Endothelial cell of umbilical vein (primary cell): ENCODE measurements around the gene TIMM10. TPM values are rescaled to one million over a fixed set of nuclear protein-coding genes. Genes with fewer than 3 reads are reported as not detected.
A peak's percentile ranks its signal among the peaks of the same experiment; 100 is the strongest.

Source experiments
- BruUV-seq: library from RNA; stranded (reverse); fragments of 400-500 nt; replicated peaks from 2 replicates; lab custom pipeline; 2021; lab: Mats Ljungman, UMichigan
- CTCF ChIA-PET: fragments of 300-600, 350-600 bp; sonication (Branson Sonifier 250); formaldehyde crosslinking; loops from one replicate; lab custom pipeline; 2021; ENCODE audit warnings: antibody characterized with exemption, inconsistent platforms; lab: Charles Lee
- POLR2A ChIA-PET: fragments of 300-600, 350-600 bp; sonication (Branson Sonifier 250); formaldehyde crosslinking; loops from one replicate; lab custom pipeline; 2021; ENCODE audit warnings: antibody characterized with exemption, inconsistent platforms; lab: Charles Lee
- DNase-seq: peaks from one replicate; pipeline ENCODE4 v3.0.0-alpha.2; 2011; ENCODE audit warnings: low read depth, low spot score
- FAIRE-seq: peaks from 2 replicates; lab custom pipeline; 2011; peaks lifted over from hg19 to GRCh38; lab: Jason Lieb, UNC
- H2AFZ ChIP-seq: 2 replicates; pipeline ENCODE4 v1.6.0; 2012; ENCODE audit warnings: low read depth, low read length, control low read depth, inconsistent platforms
- H3K27ac ChIP-seq: 2 replicates; pipeline ENCODE4 v1.5.1; 2011; ENCODE audit warnings: low read depth, mild to moderate bottlenecking, control low read depth, low read length, moderate library complexity; ENCODE audit not compliant: insufficient read depth
- H3K27me3 ChIP-seq, 2 experiments: 2 replicates each; pipeline versions ENCODE4 v1.6.0 to v1.6.1; 2011; ENCODE audit warnings: low read length in 2 of 2, mixed read lengths in 1 of 2; ENCODE audit not compliant: control insufficient read depth in 2 of 2, insufficient read depth in 2 of 2
- H3K36me3 ChIP-seq, 2 experiments: 2 replicates in 1 of 2; 3 replicates in 1 of 2; pipeline ENCODE4 v1.5.1; 2011; ENCODE audit warnings: low read length in 2 of 2, mild to moderate bottlenecking in 1 of 2, moderate library complexity in 1 of 2; ENCODE audit not compliant: control insufficient read depth in 2 of 2, insufficient read depth in 2 of 2; ENCODE audit errors: extremely low read depth in 1 of 2
- H3K4me1 ChIP-seq: 3 replicates; pipeline ENCODE4 v1.5.1; 2011; ENCODE audit warnings: mild to moderate bottlenecking, low read length; ENCODE audit not compliant: control insufficient read depth, insufficient read depth; ENCODE audit errors: extremely low read depth
- H3K4me2 ChIP-seq: 2 replicates; pipeline ENCODE4 v1.6.1; 2011; ENCODE audit warnings: low read length, control low read depth, mixed read lengths; ENCODE audit not compliant: insufficient read depth
- H3K4me3 ChIP-seq, 3 experiments: fragments of 200-600 bp in 1 of 3; sonication (generic), shearing (Covaris generic) in 1 of 3; replicated peaks in 1 of 3; 2 replicates each; pipeline ENCODE4 v1.5.1; 2011 to 2016; ENCODE audit warnings: control low read depth in 3 of 3, low read length in 3 of 3, mild to moderate bottlenecking in 2 of 3, inconsistent platforms in 1 of 3, low read depth in 1 of 3, moderate library complexity in 1 of 3; ENCODE audit not compliant: insufficient read depth in 1 of 3
- H3K79me2 ChIP-seq: 2 replicates; pipeline ENCODE4 v1.6.0; 2012; ENCODE audit warnings: low read length, inconsistent platforms; ENCODE audit not compliant: control insufficient read depth, insufficient read depth
- H3K9ac ChIP-seq: replicated peaks from 2 replicates; pipeline ENCODE3; 2011; ENCODE audit warnings: low read length, control low read depth; ENCODE audit not compliant: insufficient read depth; ENCODE audit errors: extremely low read depth
- H3K9me1 ChIP-seq: replicated peaks from 3 replicates; pipeline ENCODE4 v1.6.0; 2011; ENCODE audit warnings: mild to moderate bottlenecking, low read length; ENCODE audit not compliant: control insufficient read depth, insufficient read depth; ENCODE audit errors: extremely low read depth
- H3K9me3 ChIP-seq: replicated peaks from 2 replicates; pipeline ENCODE4 v1.5.1; 2012; ENCODE audit warnings: low read length, inconsistent platforms; ENCODE audit not compliant: control insufficient read depth, insufficient read depth
- H4K20me1 ChIP-seq: replicated peaks from 2 replicates; pipeline ENCODE3; 2011; ENCODE audit warnings: mild to moderate bottlenecking, low read length; ENCODE audit not compliant: control insufficient read depth, insufficient read depth; ENCODE audit errors: extremely low read depth
- CTCF ChIP-seq, 2 donors: IDR thresholded peaks; 1 replicate in 1 of 2; 2 replicates in 1 of 2; pipeline ENCODE4 v1.5.1; 2011; ENCODE audit warnings: low read length in 2 of 2, mild to moderate bottlenecking in 2 of 2, moderate library complexity in 2 of 2, control low read depth in 1 of 2, inconsistent platforms in 1 of 2, low read depth in 1 of 2; ENCODE audit not compliant: insufficient read depth in 1 of 2; ENCODE audit errors: extremely low read depth in 1 of 2
- EZH2 ChIP-seq: IDR thresholded peaks from 2 replicates; pipeline ENCODE4 v1.6.1; 2012; ENCODE audit warnings: borderline replicate concordance, low read depth, mild to moderate bottlenecking, moderate library complexity, low read length, inconsistent platforms; ENCODE audit not compliant: severe bottlenecking
- FOS ChIP-seq: IDR thresholded peaks from 2 replicates; pipeline ENCODE4 v1.6.1; 2011; ENCODE audit warnings: mild to moderate bottlenecking, low read length, moderate library complexity, borderline replicate concordance; ENCODE audit not compliant: insufficient read depth
- GATA2 ChIP-seq: IDR thresholded peaks from 2 replicates; pipeline ENCODE4 v1.7.0; 2011; ENCODE audit warnings: low read depth, mild to moderate bottlenecking, moderate library complexity, mixed read lengths, low read length; ENCODE audit not compliant: insufficient read length, insufficient read depth
- JUN ChIP-seq: IDR thresholded peaks from 2 replicates; pipeline ENCODE4 v1.6.1; 2011; ENCODE audit warnings: borderline replicate concordance, low read depth; ENCODE audit not compliant: insufficient read length, insufficient read depth
- MAX ChIP-seq: IDR thresholded peaks from 2 replicates; pipeline ENCODE4 v1.6.1; 2011; ENCODE audit not compliant: insufficient read depth, insufficient read length
- MYC ChIP-seq: IDR thresholded peaks from one replicate; pipeline ENCODE4 v1.6.1; 2011; ENCODE audit warnings: mild to moderate bottlenecking, low read depth, low read length
- POLR2A ChIP-seq: IDR thresholded peaks from 2 replicates; pipeline ENCODE4 v1.6.1; 2012; ENCODE audit warnings: low read depth, mild to moderate bottlenecking, control low read depth, low read length
- POLR2AphosphoS5 ChIP-seq: IDR thresholded peaks from 2 replicates; pipeline ENCODE4 v1.6.1; 2012; ENCODE audit warnings: low read depth, mild to moderate bottlenecking, control low read depth, low read length, moderate library complexity; ENCODE audit not compliant: insufficient read depth
- dilution Hi-C: fragments of 300-500 bp; cut with MboI; formaldehyde crosslinking; loops from one replicate; pipeline ENCODE4 v1.15.0; 2019; ENCODE audit warnings: low sequenced_read_pairs; ENCODE audit not compliant: extremely low pct_ligation_motif_present
- intact Hi-C: fragments of 100-400 bp; cut with micrococcal nuclease; formaldehyde crosslinking; loops from one replicate; pipeline ENCODE4 v1.10.0; 2022
- polyA plus RNA-seq, 4 experiments: library from polyadenylated mRNA; depleted of rRNA in 3 of 4; stranded (reverse) in 3 of 4; unstranded in 1 of 4; fragments of >200 nt; gene quantifications; 2 replicates each; pipeline versions ENCODE4 v1.2.1 to v1.2.3, GENCODE V29; 2011 to 2012; ENCODE audit warnings: missing spikeins in 1 of 4
- total RNA-seq: library from RNA; stranded (reverse); gene quantifications from 2 replicates; pipeline ENCODE4 v1.2.3, GENCODE V29; 2021

Gene TIMM10
- total and polyA plus RNA-seq, 2 donors (not counting 3 experiments of a cell fraction or from before 2014, with no cell fraction given): 64.2 to 128 TPM

DNA sequence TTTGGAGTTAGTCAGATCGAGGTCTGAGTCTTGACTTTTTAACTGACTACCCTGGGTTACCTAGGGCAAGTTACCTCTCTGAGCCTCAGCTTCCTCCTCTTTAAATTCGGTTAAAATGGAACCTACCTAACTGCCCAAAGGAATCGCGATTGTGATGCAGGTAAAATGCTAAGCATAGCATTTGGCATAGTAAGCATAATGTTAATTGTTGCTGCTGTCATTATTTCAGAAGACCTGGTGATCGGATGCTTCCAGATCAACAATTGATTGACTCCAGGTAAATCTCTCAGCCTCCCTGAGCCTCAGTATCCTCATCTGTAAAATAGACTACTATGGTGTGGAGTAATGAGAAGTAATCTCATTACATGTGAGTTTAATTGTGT is 14.5 kb downstream of the TIMM10 start:
- DNase-seq: no peak
- TF ChIP-seq EZH2 (no peak), FOS (no peak), MYC (no peak), MAX (no peak), POLR2AphosphoS5 (no peak), POLR2A (no peak), JUN (no peak), CTCF (IDR thresholded peaks at IDR 0.05; ENCODE audit: extremely low read depth in 1 of 2, insufficient read depth in 1 of 2, low read depth in 1 of 2, low read length in 2 of 2) (no peak), GATA2 (no peak)
- peaks cover 9% of the 10 kb centered on the region for H3K4me1 ChIP-seq
- CTCF ChIA-PET: interaction anchor here (0.9 to 9.0 kb wide), 7 partner anchors 11 to 128 kb away, joined by 3 to 166 read pairs (median 9); partner anchors contain the start of genes RTN4RL2 and TIMM10
- peak overlapping the region; percentile 62 for H3K9ac ChIP-seq
- dilution Hi-C loops (no loop called here), intact Hi-C loops (loop anchor here (1.0 kb wide), 1 partner anchor 17 kb away; no protein-coding TSS in a partner anchor)
- no peaks in the 10 kb centered on the region for H3K27me3 ChIP-seq
- H3K36me3 ChIP-seq: no peaks in the 10 kb centered on the region
- H4K20me1 ChIP-seq: no peaks in the 10 kb centered on the region
- H3K9me1 ChIP-seq: no peaks in the 10 kb centered on the region
- H3K9me3 ChIP-seq: no peaks in the 10 kb centered on the region
- no peak overlapping the region for H3K27ac ChIP-seq
- no TSS peak for BruUV-seq
- POLR2A ChIA-PET: no interaction called here
- peak overlapping the region; percentile 64 to 79 (median 68) for H3K4me3 ChIP-seq
- H2AFZ ChIP-seq: peak overlapping the region; percentile 94
- H3K4me2 ChIP-seq: peak overlapping the region; percentile 88
- no peaks in the 10 kb centered on the region for H3K79me2 ChIP-seq
- FAIRE-seq: no peak
